Kidney glomerular epithelial cell (primary cell): ENCODE measurements around the gene WDFY4.

Source experiments
- DNase-seq: peaks from one replicate; lab custom pipeline; 2025; lab: John Stamatoyannopoulos, UW

The WDFY4 gene

DNA sequence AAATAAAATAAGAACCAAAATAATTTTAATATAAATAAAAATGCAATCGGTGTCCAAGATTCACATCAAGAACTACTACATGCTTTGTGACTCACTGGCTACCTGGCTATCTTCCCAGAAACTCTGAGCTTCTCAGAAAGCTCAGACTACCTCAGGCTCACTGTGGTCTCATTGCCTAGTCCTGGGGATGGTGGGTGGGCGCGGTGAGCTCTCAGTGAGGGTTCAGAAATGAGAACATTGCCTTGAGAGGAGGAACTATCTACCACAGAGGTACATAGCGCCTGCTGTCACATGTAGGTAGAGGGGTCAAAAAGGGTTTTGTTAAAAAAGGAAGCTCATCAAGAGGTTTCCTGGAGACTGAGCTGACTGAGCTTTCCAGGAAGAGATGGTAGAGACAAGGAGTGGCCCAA is 108.0 kb downstream of the WDFY4 start:
- peak; percentile 26 for DNase-seq

DNA sequence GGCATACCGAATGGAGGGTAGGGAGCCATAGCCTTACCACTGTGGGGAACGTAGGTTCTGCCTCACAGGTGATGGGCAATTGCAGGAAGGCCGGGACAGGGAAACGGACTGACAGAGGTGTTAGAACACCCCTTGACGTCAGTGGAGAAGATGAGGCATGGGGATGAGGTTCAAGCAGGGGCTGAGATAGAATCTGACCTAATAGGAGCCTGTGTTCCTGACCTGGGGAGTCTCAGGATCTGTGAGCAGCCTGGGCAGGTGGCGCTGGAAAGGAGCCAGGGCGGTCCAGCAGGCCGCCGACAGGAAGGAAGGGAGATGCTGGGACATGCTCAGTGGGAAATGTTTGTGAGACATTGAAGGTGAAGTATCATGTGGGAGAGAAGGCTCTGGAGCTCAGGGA is 109.4 kb downstream of the WDFY4 start:
- no peak for DNase-seq

- no peak for DNase-seq
Observed at GRCh38 chr10:48796713-48797245, 112.1 kb downstream of the WDFY4 start.

DNA sequence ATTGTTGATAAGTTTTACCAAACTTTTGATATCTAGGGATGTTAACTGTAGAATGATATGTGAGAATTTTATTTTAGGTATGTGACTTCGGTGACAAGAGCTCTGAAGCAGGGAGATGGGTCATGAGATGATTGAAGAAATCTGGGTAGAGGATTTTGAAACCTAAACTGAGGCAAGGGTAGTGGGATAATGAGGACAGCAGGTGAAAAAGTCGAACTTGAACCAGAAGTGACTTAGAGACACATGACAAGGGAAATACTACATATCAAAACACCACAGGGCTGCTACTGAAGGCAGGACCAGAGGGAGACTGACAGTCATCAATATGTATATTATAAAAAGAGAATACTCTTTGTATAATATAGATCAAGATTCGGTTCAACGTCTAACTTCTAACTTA is 113.2 kb downstream of the WDFY4 start:
- DNase-seq: no peak

DNA sequence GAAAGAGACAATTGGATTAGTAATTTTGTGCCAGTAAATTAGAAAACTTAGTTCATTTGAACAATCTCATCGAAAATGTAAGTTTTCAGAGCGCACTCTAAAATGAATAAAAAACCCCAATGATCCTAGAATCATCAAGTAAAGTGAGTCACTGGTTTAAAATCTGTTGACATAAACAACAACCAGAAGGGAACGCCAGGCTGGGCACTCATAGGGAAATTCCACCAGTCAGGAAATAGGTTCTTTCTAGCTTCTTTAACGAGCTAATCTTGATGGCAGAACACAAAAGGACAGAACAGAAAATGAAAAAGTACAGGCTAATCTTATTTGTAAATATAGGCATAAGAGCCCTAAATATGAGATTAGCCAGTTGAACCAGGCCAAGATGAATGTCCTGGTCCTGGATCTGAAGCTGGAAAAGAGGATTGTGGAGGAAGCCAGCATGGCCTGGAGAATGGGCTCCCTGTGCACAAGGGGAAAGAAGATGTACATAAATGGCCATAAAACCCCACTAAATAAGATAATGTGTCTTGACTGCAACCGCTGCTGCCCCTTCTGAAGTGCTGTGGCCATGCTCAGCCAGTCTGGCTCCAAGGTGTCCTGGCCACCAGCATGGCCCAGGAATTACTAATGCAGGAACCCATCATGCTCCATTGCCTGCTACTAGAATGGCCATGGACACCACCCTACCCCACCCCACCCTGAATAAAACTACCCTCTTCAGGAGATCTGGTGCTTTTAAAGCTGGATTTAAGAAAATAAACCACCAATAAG is 114.0 kb downstream of the WDFY4 start:
- DNase-seq: no peak

GRCh38 chr10:48799341-48800006 is 114.8 kb downstream of the WDFY4 start:
- DNase-seq: no peak

DNA sequence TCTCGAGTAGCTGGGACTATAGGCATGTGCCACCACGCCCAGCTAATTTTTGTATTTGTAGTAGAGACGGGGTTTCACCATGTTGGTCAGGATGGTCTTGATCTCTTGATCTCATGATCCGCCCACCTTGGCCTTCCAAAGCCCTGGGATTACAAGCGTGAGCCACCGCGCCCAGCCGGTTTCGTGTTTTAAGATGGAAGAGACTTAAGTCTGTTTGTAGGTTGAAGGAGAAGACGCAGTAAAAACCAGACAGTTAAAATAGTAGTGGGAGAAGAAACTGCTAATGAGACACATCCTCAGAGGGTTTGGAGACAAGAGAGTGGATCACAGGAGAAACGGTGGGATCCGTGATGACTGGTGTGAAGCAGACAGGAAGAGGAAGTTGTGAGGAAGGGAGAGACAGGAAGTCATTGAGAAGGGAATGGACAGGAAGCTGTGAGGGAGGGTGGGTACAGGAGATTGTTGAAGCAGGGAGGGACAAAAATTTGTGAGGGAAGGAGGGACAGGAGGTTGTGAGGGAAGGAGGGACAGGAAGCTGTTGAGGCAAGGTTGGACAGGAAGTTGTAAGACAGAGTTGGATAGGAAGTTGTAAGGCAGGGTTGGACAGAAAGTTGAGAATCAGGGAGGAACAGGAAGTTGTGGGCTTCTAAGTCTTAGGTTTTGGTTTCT is 115.5 kb downstream of the WDFY4 start:
- DNase-seq: no peak

GRCh38 chr10:48801001-48801421 is 116.3 kb downstream of the WDFY4 start:
- DNase-seq: no peak

DNA sequence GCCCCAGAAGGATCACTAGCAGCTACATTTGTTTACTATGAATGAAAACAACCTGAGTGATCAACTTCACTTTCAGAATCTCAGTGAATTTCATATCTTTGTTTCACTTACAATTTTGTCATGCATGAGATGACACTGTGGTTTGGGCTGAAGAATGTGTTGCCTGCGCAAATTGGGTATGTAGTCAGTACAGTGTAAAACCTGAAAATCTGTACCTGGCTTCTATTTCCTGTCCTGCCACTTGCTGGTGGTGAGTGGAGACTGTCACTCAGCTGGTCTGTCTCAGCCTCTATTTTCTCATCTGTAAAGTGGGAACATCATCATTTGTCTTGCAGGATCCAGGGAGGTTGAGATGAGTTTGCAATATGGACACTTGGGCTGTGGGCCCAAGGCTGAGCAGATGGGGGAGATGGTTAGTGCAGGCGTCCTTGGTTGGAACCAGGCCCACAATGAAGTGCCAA is 118.0 kb downstream of the WDFY4 start:
- DNase-seq: no peak

- DNase-seq: no peak
Observed at GRCh38 chr10:48803801-48804584, 119.3 kb downstream of the WDFY4 start.

- no peak for DNase-seq
Observed at GRCh38 chr10:48804740-48805182, 120.1 kb downstream of the WDFY4 start.

- no peak for DNase-seq
Observed at GRCh38 chr10:48805411-48805810, 120.7 kb downstream of the WDFY4 start.

GRCh38 chr10:48805848-48806247 is 121.2 kb downstream of the WDFY4 start:
- no peak for DNase-seq

DNA sequence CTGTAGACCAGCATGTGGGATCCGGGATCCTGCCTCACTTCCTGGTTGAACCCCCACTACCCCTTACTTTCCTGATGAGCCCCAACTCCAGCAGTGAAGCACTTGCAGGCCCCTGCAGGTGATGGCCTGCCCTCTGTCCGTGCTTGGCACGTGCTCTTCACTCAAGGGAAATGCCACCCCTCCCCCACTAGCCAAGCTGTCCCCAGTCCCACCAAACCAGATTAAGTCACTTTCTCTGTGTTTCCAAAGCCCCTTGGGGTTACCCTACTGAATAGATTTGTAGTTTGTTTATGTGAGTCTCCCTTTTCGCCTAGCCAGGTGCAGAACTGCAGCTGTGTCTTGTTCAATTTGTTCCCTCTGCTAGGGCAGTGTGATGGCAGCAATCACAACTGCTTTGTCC is 121.7 kb downstream of the WDFY4 start:
- no peak for DNase-seq

DNA sequence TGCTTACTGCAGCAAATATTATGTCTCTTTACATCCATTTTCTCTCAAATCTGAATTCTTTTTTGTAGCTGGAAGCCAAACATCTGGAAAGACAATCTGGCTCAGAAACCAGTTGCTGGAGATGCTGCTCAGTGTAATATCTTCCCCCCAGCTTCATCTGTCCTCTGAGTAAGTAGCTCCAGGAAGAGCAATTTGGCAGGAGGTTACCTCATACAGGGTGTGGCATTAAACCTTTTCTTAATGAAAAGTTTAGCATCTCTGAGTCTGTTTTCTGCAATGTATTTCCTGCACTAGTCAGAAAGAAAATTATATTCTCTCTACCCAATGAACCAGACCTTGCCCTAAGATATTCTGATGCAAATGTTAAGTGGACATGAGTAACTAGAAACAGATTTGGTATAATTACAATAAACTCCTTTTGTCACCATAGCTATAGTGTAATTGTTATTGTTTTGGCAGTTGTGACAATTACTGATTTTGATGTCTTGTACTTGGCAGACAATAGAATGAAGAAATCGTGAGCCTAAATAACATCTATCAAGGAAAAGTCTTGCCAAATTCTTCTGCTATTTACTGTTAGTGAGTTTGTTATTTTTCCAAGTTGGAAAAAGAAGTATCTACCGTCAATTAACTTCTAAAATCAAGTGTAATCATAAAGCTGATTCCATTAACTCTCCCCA is 123.3 kb downstream of the WDFY4 start:
- no peak for DNase-seq

- no peak for DNase-seq
Observed at GRCh38 chr10:48809261-48809660, 124.6 kb downstream of the WDFY4 start.

- DNase-seq: no peak
Observed at GRCh38 chr10:48811461-48811860, 126.8 kb downstream of the WDFY4 start.

DNA sequence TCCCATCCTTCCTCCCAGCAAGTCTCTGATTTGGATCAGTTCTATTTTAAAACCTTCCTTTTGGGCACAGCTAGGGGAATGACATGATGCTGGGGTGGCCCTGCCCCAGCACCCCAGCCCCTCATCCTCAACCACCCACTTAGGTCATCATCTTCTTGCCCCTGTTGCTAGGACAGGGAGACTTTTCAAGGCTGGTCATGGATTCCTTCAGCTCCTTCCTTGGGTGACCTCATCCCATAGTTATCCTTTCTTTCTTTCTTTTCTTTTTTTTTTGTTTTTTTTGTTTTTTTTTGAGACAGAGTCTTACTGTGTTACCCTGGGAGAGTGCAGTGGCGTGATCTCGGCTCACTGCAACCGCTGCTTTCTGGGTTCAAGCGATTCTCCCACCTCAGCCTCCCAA is 127.2 kb downstream of the WDFY4 start:
- DNase-seq: no peak

DNA sequence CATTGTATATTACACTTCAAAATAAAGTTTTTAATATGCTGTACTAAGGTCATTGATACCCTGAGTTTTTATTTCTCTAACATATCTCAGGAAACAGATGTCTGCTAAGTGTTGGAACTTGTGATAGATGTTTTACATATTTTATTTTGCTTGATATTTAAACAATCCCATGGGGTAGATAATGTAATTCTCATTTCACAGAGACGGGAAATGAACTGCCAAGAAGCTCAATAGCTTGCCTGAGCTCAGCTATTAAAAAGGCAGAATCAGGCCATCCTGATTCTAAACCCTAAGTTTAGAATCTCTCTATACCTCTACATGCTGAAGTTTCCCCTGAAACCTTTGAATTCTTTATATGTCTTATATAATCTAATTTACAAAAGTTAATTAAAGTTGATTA is 128.6 kb downstream of the WDFY4 start:
- DNase-seq: no peak

DNA sequence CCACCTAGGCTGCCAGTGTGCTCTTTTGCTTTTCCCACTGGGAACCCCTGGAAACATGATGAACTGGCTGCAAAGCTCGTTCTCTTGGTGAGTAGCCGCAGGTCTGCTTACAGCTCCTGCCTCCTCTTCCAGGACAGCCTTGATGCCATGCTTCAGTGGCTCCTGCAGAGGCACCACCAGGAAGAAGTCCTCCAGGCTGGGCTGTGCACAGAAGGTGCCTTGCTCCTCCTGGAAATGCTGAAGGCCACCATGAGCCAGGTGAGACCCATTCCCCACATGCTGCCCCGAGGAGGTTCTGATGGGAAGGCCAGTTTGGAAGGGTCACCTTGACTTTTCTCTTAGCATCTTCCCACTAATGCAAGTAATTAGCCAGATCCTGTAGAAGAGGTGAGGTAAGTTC is 129.2 kb downstream of the WDFY4 start:
- DNase-seq: no peak

- DNase-seq: no peak
Observed at GRCh38 chr10:48814933-48815332, 130.3 kb downstream of the WDFY4 start.
